HG02973 (cell line): ENCODE results near the gene MPV17L2.
A peak's percentile ranks its signal among the peaks of the same experiment; 100 is the strongest.

Experiments
- ATAC-seq: cut with Tn5 transposase; IDR thresholded peaks from one replicate; pipeline ENCODE4 v1.9.1; 2021; ENCODE audit warnings: moderate library complexity; ENCODE audit not compliant: unreplicated experiment

MPV17L2 gene

DNA sequence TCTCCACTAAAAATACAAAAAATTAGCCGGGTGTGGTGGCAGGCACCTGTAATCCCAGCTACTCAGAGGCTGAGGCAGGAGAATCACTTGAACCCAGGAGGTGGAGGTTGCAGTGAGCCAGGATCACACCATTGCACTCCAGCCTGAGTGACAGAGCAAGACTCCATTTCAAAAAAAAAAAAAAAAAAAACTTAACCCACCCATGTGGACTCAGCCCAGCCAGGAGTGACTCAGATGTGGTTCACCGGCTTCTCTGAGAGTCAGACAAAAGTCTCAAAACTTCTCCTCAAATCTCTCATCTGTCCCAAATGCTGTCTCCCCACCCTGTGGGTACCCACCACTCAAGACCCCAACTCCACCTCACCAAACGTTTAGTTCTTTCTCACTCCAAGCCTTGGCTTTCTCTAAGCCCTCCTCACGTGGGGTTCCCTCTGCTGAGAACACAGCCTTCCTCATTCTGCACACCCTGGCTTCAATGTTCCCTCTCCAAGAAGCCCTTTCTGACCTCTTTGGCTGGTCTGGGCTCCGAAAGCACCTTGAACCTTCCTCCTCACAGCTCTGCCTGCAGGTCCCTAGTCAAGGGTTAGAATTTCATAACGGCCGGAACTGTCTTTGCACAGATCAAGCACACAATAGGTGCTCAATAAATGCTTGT lies 21.9 kb downstream of the MPV17L2 start:
- no peak for ATAC-seq

DNA sequence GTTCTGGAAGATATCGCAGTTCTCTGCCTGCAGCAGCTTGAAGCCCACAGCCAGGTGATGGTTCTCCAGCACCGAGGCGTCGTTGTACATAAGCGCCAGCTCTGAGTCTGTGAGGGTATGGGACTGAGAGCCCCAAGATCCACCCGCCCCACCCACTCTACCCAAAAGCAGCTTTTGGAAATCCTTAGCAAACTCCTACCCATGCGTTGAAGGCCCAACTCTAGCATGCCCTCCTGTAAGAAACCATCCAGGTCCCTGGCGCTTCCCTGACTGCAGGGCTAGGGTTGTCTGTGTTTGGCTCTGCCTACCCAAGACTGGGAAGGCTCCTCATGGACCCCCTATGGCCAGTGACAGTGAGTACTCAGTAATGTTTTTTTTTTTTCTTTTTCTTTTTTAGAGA lies 23.8 kb downstream of the MPV17L2 start:
- ATAC-seq, result no peak

DNA sequence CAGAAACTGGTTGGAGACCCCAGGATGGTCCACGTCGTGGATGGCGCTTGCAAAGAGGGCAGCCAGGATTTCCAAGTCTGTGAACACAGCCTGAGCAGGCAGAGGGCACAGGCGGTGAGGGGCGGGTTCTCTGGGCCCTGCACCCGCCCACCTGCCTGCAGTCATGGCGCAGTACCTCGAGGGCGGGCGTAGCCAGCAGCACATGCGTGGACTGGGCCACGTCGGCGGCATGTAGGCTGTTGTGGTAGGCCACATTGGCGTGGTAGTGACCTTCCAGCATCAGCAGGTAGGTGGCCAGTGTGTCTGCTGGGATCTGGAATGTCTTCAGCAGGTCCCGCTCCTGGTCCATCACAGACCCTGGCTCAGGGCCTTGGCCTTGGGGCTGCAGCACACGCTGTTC lies 25.1 kb downstream of the MPV17L2 start:
- ATAC-seq, result no peak

DNA sequence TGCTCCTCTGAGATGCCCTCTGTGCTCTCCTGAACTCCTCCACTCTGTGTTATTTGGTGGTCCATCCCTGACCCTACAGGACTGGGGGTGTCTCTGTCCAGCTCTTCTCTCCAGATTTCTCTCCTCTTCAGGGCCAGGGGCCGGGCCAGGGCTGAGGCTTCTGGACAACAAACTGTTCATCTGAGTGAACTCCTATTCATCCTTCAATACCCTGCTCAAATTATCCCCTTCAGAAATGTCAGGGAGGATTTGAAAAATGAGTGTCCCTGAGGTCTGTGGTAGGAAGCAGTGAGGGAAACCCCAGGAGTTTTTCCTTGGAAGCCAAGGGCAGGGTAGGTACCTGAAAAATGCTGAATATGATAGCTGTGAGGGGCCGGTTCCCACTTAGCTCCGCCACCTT lies 25.6 kb downstream of the MPV17L2 start:
- no peak for ATAC-seq

DNA sequence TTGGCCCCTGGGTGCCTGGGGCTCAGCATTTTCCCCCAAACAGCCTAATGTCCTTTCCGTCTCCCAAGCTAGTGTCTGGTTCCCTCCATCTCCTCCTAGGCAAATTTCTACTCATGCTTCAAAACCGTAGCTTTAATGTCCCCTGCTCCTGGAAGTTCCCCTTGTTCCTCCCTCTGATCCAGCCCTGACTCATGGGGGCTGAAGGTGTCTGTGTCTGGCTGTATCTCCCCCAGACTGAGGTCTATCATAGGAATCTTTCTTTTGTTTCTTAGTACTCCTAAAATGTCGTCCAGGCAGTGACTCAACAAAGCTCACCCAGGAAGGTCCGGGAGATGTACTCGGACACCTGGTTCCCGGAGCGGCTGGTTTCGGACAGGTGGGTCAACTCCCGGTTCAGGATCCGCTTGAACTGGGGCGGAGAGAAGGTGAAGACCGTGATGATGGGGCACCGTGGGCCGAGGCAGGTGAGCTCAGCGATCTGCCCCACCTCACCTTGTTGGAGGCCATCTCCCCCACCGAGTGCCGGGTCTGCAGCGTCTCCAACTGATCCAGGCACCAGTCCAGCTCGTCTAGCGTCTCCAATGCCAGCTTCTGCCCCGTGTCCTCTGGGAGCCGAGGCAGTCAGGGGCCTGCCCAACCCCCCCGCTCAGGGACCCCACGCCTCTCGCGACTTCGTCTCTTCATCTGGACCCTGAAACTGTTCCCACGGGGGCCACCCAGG lies 27.1 kb downstream of the MPV17L2 start:
- ATAC-seq, result no peak

DNA sequence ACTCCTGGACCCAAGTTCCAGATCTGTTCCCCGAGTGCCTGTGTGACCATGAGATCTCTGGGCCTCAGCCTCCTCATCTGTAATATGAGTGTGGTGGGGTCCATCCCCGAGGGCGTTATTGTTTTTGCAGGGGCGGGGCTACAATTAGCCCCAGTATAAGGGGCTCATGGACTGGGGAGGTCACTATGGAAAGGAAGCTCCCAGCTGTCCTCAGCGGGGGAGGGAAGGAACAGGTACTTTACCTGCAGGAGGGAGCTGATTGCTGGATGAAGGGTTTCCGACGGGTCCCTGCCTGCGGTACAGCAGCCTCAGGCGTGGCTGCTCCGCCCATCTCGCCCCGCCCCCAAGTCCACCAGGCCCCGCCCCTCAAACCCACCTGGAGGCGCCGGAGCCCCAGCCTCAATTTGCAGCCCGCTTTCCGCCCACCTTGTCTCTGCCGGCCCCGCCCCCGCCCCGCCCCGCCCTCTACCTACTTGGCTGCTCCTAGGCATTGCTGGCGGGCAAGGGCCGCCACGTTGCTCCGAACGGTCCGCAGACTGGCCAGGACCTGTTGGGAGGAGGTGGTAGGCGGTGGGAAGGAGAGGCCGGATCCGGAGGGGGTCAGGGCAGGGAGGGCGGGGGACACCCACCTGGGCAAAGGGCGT lies 27.7 kb downstream of the MPV17L2 start:
- no peak for ATAC-seq

DNA sequence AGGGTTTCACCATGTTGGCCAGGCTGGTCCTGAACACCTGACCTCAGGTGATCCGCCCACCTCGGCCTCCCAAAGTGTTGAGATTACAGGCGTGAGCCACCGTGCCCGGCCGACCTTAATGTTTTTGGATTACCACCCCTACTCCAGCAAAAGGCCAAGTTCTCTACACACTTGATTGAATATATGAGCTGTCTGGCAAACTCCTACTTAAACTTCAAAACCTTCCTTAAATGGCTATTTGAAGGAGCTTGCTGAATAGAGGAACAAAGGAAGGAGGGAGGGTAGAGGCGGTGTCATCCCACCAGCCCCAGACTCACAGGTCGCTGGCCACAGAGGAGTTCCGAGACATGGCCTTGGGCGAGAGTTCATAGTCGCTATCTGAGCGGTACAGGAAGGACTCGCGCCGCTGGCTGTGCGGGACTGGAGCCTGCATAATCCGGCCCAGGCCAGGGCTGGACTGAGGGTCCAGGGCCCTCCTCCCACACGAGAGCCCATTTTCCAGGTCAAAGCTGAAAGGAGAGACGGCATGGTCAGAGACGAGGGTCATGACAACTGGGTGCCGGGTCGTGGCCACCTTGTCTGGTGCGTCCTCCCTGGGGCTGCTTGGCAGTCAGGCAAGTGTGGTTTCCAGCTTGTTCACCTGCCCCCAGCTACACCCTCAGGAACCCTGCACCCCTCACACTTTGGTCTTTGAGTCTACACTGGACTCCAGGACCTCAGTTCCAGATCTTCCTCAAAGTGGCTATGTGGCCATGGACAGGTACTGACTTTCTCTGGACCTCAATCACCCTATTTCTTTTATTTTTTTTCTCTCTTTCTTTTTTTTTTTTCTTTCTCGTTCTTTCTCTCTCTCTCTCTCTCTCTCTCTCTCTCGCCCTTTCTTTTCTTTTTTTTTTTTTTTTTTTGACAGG lies 29.1 kb downstream of the MPV17L2 start:
- ATAC-seq, result no peak

DNA sequence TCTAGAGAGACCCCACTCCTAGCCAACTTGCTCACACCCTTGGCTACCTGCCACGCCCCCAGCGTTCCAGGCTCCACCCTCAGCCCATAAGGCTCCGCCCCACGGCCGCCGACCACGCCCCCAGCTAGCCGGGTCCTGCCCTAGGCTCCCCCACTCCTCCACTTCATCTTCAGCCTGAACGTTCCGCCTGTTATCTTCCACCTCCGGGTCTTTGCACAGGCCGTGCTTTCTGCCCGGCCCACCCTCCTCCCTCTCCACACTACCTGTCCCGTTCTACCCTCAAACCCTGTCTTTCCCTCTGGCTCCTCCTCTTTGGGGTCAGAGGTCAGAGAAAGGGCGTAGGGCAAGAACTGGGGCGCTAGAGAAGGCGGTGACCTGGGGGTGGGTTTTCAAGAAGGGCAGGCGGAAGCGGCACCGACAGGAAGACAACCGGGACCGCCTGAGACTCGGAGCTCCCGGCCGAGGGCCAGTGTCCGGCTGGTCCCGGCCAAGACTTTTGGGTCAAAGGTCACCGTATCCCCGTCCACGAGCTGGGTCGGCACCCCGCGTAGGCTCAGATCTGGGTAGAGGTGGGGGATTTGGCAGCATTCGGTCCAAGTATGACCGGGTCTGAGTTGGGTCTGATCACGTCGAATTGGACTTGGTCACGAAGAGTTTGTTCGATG lies 31.0 kb downstream of the MPV17L2 start:
- peak; percentile 13 for ATAC-seq

DNA sequence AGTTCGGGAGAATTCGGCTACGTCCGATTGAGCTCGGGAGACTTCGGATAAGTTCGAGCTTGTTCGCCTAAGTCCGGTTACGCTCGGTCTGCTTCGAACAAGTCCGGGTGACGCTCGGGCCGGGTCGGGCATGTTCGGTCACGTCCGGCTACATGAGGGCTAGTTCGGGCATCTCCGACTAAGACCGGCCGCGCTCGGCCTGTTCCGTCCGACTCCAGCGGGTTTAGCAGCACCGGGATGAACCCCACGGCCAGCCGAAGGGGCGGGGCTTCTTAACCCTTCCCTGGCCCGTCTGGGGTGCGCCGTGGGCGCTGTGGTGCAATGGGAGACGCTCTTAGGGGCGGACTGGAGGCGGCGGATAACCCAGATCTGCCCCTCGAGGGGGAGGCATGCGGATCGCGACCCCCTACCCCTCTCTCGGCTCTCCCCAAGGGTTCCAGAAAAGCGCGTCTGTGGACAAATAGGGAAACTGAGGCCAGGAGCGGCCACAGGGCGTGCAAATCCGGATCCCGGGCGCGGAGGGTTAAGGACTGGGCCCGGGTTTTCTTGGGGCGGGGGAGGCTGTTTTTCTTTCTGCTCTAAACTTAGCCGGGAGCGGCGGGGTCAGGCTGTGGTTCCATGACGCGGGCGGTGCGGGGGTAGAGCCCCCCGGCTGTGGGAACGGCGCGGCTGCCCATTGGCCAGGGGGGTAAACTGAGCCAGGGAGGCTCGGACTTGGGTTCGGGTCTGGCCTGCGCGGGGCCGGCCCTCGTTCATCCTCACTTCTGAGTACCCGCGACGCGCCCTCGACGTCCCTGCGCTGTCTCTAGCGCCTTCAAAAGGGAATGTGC lies 31.7 kb downstream of the MPV17L2 start:
- ATAC-seq, result peak; percentile 88

DNA sequence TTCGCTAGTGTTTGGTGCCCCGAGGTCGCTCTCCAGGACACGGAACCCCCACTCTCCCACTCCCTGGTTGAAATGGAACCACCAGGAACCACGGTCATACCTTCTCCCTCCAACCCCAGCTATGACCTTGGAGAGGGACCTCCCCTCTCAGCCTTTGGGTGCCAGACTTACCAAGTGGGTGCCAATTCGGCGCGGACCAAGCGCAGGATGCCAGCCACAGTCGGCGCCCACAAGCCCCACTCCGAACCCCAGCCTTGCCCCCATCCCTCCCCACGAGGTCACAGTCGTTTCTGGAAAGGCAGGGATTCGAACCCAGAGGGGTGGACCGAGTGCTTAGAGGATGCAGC lies 32.3 kb downstream of the MPV17L2 start:
- ATAC-seq, result no peak

DNA sequence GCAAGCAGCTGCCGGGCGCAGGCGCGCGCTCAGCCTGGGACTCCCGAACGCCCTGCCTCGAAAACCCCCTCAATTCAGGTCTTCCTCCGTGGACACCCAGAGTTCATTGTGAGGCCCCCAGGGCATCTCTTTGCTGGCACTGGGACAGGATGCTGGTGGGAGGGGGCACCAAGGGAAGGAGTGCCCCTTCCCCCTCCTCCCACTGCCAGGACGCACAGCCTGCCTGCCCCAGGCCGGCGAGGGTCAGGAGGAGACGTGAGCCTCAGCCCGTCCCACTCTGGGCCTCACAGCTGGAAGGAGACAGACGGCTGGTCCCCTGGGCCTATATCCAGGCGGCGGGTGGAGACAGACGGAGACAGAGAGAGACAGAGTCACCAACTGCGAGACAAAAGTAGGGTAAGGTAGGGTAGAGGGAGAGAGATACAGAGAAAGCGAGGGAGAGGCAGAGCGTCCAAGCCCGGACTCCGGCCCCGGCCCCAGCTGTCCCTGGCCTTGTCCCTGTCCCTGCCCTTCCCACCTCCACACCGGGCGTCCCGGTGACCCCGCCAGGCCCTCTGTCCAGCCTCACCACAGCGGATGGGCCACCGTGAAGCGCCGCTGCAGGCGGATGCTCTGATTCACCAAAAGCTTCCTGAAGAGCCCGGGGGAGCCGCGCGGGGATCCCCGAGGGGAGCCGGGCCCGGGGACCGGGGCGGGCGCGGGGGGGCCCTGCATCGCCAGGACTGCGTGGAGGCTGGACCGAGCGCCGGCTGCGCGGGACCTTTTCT lies 32.9 kb downstream of the MPV17L2 start, which contains the start of gene PDE4C:
TSS of gene PDE4C (minus strand) at position 737 of the 767 bp plus-strand sequence. CDS start at position 714, 23 bp downstream.
- no peak for ATAC-seq

DNA sequence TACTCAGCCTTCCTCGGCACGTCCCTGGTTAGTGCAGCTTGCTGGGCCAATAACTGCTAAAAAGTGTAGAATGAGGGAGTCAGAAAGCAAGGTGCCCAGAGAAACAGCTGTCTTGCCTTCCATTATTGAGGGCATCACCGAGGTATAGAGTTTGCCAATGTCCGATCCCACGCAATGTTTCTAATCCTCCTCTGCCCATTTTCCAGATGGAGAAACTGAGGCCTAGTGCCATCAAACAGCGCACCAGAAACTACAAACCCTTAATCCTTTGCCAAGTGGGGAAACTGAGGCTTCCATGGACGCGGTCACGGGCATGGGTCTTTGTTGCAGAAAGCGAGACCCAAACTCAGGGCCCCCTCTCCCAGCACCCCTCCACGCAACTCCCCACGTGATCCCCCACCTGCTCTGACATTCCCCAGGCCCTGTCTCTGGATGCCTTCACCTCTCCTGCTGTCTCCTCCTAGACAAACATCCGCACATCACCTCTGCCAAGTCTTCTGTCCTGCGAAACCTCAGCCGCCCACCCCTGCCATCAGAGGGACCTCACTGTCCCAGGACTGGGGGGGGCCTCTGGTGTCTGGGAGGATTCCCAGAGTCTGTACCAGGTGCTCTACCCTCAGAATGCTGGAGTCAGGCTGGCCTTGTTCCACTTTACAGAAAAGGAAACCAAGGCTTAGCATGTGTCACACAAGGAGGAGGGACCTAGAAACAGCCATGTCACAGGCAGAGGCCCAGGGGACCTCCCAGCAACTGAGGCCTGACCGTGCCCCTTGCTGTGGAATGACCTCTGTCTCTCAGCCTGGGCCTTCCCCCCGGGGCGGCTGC lies 34.1 kb downstream of the MPV17L2 start:
- ATAC-seq, result no peak

DNA sequence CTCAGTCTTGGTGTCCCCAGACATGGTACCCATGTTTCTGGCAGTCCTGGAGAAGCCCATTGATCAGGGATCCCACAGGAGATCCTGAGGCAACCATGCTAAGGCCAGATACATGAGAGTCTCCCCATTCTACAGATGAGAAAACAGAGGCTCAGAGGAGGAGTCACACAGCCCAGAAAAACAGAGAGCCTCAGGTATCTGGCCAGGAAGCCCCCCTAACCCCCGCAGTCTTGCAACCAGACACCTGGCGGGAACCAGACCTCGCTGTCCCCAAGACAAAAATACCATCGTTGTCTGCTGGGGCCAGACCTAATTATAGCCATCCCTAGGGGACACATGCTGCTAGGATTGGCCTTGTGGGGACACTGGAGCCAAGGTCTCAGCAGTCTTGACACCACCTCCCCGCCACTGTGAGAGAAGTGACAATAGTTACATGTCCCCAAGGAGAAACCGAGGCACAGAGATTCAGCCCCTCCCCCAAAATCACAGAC lies 34.8 kb downstream of the MPV17L2 start:
- ATAC-seq, result no peak

DNA sequence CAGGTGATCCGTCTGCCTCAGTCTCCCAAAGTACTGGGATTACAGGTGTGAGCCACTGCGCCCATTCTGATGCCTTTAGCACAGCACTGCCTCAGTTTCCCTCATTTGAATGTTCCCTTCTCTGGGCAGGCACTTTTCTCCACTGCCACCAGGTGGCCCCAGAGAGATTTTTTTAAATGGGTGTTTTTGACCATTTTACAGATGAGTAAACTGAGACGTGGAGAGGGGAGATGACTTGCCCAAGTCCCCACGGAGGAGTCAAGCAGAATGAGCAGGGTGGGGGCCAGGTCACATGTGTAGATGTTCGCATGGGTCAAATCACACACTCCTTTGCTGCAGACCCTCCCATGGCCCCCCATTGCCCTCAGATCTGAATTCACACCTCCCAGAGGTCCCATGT lies 36.5 kb downstream of the MPV17L2 start:
- ATAC-seq, result no peak

DNA sequence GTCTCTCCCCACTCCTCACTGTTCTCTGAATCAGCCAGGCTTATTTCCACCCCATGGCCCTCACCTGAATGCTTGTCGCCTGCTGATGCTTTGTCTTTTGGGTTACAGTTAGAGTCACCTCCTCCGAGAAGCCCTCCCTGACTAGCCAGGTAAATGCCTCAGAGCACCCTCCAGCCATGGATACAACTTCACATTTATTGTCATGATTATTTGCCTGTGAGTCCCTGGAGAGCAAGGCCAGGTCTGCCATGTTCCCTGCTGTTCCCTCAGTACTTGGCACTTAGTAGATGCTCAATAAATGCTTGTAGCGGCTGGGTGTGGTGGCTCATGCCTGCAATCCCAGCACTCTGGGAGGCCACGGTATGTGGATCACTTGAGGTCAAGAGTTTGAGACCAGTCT lies 36.9 kb downstream of the MPV17L2 start:
- ATAC-seq, result no peak

DNA sequence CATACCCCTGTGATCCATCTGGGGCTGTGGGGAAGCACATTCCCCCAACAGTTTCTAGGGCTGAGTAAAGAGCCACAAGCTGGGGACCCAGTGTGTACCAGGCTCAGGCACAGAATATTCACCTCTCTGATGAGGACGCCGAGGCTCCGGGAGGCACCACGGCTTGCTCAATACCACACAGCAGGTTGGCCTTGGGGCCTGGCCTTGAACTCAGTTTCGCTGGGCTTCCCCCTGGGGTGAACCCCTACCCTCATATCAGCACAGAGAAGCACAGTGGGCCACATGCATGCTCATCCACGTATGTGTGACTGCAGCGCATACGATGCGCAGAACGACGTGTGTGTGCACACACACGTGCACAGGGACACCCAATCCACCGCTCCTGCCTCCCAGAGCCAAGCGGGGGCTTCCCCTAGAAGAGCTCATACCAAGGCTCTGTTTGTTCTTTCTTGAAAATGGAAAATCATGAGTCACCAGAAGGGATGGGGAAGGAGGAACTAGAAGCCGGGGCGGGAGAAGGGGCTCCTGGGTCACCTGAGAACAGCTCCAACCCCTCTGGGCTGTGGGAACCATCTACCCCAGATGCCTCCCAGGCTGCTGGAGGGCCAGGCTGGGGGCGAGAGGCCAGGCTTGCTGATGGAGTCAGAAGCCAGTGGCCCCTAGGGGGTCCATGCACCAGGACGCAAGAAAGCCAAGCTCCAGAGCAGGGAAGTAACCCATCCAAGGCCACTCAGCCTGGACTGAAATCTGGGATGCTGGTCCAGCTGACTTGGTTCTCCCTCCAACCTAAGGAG lies 38.1 kb downstream of the MPV17L2 start:
- ATAC-seq, result no peak

DNA sequence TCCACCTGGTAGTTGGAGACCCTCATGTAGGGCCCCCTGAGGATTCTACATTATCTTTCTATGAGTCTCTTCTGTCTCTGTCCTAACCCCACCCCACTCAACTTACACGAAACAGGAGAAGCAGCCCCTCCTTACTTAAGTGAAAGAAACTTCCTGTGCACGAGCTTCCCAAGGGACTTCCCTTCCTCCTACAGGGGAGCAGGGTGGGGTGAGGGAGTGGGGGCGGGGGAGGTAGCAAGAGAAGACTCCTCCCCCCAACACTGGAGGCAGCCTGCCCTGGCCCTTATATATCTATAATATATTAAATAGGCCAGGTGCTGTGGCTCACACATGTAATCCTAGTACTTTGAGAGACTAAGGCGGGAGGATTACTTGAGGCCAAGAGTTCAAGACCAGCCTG lies 38.8 kb downstream of the MPV17L2 start:
- ATAC-seq, result no peak
